Thymus (tissue), 11 donors: ENCODE measurements around the gene ZBTB49. TPM values are rescaled to one million over a fixed set of nuclear protein-coding genes. Genes with fewer than 3 reads are reported as not detected.

Source experiments
- DNase-seq, 9 donors: peaks; one replicate each; pipeline ENCODE4 v3.0.0-alpha.2; 2013; ENCODE audit warnings: low spot score in 9 of 9, low read depth in 6 of 9, missing footprints in 1 of 9
- H3K27ac ChIP-seq, 2 donors: one replicate each; pipeline ENCODE4 v1.5.1; 2013; ENCODE audit warnings: control low read depth in 1 of 2, low read depth in 1 of 2, low read length in 1 of 2, mild to moderate bottlenecking in 1 of 2, moderate library complexity in 1 of 2
- H3K27me3 ChIP-seq, 2 donors: one replicate each; pipeline ENCODE4 v1.5.1; 2013; ENCODE audit warnings: low read length in 1 of 2; ENCODE audit not compliant: control insufficient read depth in 2 of 2, insufficient read depth in 1 of 2
- H3K36me3 ChIP-seq, 2 donors: one replicate each; pipeline ENCODE4 v1.5.1; 2013; ENCODE audit warnings: low read length in 1 of 2, mild to moderate bottlenecking in 1 of 2, moderate library complexity in 1 of 2; ENCODE audit not compliant: control insufficient read depth in 2 of 2, insufficient read depth in 2 of 2
- H3K4me1 ChIP-seq, 2 donors: one replicate each; pipeline ENCODE4 v1.5.1; 2013; ENCODE audit warnings: low read length in 2 of 2; ENCODE audit not compliant: control insufficient read depth in 2 of 2, insufficient read depth in 2 of 2
- H3K4me3 ChIP-seq, 2 donors: one replicate each; pipeline ENCODE4 v1.5.1; 2013; ENCODE audit warnings: low read length in 2 of 2, control low read depth in 1 of 2, mild to moderate bottlenecking in 1 of 2
- H3K9me3 ChIP-seq, 2 donors: one replicate each; pipeline ENCODE4 v1.5.1; 2013; ENCODE audit warnings: low read length in 1 of 2, mild to moderate bottlenecking in 1 of 2; ENCODE audit not compliant: control insufficient read depth in 2 of 2, insufficient read depth in 1 of 2
- WGBS: extraction: QIAGEN DNeasy Blood & Tissue Kit; methylation state at CpG from one replicate; pipeline ENCODE4 v1.1.7; 2013; 5-methylcytosine and 5-hydroxymethylcytosine counted together
- polyA plus RNA-seq: library from polyadenylated mRNA; stranded (reverse); fragments of 200-250 nt; gene quantifications from one replicate; pipeline ENCODE4 v1.2.3, GENCODE V29; 2013
- total RNA-seq: library from RNA; stranded (reverse); fragments of 120-200 nt; gene quantifications from one replicate; pipeline ENCODE4 v1.2.4, GENCODE V29; 2013
- donor health status: healthy.

ZBTB49 gene
- total and polyA plus RNA-seq, 2 donors, result 4.5 to 5.5 TPM

DNA sequence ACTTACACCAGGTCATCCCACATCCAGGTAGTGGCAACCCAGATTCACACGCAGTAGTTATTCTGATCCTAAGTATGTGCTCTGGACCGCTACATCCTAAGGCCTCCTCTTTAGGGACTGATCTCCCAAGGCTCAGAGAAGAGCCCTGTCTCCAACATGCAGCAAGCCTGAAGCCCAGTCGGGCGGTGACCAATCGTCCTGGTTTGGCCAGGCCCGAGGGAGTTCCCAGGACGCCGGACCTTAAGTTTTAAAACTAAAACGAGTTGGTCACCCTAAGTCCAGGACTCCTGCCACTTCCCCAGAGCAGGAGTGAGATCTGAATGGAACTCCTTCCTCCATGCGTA, 482 bp upstream of the ZBTB49 start:
- H3K4me1 ChIP-seq, result peaks cover 11 to 17% of the 10 kb centered on the region in 2 donors
- DNase-seq, result peak in 2 of 9 donors; percentile 4 to 18
- H3K27ac ChIP-seq, result peak overlapping the region in 1 of 2 donors; percentile 10
- H3K36me3 ChIP-seq, result peaks cover 8% of the 10 kb centered on the region in 2 donors
- no peaks in the 10 kb centered on the region for H3K27me3 ChIP-seq
- H3K4me3 ChIP-seq, result peak overlapping the region; percentile 85 to 86
- WGBS, result under 1% methylated on average over 10 of the region's 10 CpGs
- no peaks in the 10 kb centered on the region for H3K9me3 ChIP-seq

DNA sequence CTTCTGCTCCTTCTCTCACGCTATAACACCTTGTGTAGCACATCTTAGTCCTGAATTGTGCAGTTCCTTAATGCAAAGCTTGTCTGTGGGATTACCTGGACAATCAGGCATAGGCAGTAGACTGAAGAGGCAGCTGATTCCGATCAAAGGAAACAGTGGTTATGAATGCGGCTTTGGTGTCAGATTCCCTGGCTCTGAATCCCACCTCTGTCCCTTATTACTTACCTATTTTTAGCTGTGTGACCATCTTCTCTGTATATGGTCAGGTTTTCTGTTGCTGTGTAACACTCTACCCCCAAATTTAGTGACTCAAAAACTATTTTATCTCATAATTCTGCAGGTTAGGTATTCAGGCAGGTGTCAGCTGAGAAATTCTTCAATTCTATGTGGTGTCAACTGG, 3.2 kb downstream of the ZBTB49 start:
- no peak for DNase-seq
- Histone ChIP-seq H3K27me3 (no peaks in the 10 kb centered on the region), H3K27ac (no peak overlapping the region), H3K36me3 (peaks cover 0 to 4% of the 10 kb centered on the region in 2 donors), H3K9me3 (no peaks in the 10 kb centered on the region), H3K4me3 (no peak overlapping the region), H3K4me1 (peaks cover 11 to 17% of the 10 kb centered on the region in 2 donors)
- 97% methylated on average over 3 of the region's 3 CpGs for WGBS

DNA sequence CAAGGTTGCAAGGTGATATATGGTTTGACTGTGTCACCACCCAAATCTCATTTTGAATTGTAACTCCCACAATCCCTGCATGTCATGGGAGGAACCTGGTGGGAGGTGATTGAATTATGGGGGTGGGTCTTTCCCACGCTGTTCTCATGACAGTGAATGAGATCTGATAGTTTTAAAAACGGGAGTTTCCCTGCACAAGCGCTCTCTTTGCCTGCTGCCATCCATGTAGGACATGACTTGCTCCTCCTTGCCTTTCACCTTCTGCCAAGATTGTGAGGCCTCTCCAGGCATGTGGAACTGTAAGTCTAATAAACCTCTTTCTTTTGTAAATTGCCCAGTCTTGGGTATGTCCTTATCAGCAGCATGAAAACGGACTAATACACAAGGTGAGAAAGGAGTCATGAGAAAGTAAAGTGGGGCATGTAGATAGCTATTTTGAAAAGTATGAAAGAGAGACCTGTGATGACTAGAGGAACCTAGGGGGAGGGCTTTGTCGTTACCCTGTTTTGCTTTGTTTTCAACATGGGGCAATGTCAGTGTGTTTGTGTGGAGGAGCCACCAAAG, 6.3 kb downstream of the ZBTB49 start:
- Histone ChIP-seq H3K27me3 (no peaks in the 10 kb centered on the region), H3K9me3 (no peaks in the 10 kb centered on the region), H3K27ac (no peak overlapping the region), H3K4me3 (no peak overlapping the region), H3K36me3 (peaks cover 2 to 4% of the 10 kb centered on the region in 2 donors), H3K4me1 (peaks cover 0 to under 1% of the 10 kb centered on the region in 2 donors)
- DNase-seq, result no peak
- WGBS, result 99% methylated on average over 5 of the region's 5 CpGs

DNA sequence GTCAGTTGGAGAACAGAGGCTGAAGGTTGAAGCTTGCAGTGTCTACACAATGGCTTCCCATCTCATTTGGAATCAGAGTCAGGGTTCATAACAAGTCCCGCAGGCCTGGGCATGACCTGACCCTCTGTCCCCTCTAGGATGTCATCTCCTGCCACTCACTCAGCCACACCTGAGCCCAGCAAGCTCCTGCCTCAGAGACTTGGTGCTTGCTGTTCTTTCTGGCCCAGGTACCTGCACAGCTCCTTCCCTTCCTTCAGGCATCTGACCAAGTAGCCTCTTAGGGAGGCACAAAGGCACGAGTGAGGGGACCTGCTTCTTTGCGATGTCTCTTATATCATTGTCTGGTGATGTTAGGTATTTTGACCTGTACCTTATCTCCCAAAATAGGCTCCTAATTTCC, 9.0 kb downstream of the ZBTB49 start:
- WGBS, result 96% methylated on average over 3 of the region's 3 CpGs
- no peaks in the 10 kb centered on the region for H3K27me3 ChIP-seq
- H3K4me1 ChIP-seq, result no peaks in the 10 kb centered on the region
- no peaks in the 10 kb centered on the region for H3K9me3 ChIP-seq
- no peak overlapping the region for H3K27ac ChIP-seq
- peaks cover 13 to 17% of the 10 kb centered on the region in 2 donors for H3K36me3 ChIP-seq
- no peak for DNase-seq
- H3K4me3 ChIP-seq, result no peak overlapping the region

DNA sequence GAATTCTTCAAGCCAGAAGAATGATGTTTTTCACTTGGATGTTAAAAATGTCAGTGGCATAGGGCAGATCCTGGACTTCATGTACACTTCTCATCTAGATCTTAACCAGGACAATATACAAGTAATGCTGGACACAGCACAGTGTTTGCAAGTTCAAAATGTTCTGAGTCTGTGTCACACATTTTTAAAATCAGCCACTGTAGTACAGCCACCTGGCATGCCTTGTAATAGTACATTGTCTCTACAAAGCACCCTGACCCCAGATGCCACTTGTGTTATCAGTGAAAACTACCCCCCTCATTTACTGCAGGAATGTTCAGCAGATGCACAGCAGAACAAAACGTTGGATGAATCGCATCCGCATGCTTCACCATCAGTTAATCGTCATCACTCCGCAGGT, 11.9 kb downstream of the ZBTB49 start:
- 96% methylated on average over 5 of the region's 5 CpGs for WGBS
- DNase-seq, result no peak

DNA sequence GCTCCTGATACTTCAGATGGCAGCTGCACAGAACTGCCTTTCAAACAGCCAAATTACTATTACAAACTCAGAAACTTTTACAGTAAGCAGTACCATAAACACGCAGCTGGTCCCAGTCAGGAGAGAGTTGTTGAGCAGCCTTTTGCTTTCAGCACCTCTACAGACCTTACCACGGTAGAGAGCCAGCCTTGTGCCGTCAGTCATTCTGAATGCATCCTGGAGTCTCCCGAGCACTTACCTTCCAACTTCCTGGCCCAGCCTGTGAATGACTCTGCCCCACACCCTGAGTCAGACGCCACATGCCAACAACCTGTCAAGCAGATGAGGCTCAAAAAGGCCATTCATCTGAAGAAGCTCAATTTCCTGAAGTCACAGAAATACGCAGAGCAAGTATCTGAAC, 12.4 kb downstream of the ZBTB49 start:
- H3K27ac ChIP-seq, result no peak overlapping the region
- 78% methylated on average over 6 of the region's 6 CpGs for WGBS
- no peak for DNase-seq
- no peak overlapping the region for H3K4me3 ChIP-seq
- no peaks in the 10 kb centered on the region for H3K9me3 ChIP-seq
- peaks cover 17 to 25% of the 10 kb centered on the region in 2 donors for H3K36me3 ChIP-seq
- H3K27me3 ChIP-seq, result no peaks in the 10 kb centered on the region
- no peaks in the 10 kb centered on the region for H3K4me1 ChIP-seq

More for the DNA sequence above, 11.9 kb downstream of the ZBTB49 start:
- H3K4me3 ChIP-seq, result no peak overlapping the region
- H3K9me3 ChIP-seq, result no peaks in the 10 kb centered on the region
- no peaks in the 10 kb centered on the region for H3K4me1 ChIP-seq
- peaks cover 17 to 21% of the 10 kb centered on the region in 2 donors for H3K36me3 ChIP-seq
- no peaks in the 10 kb centered on the region for H3K27me3 ChIP-seq
- H3K27ac ChIP-seq, result no peak overlapping the region

DNA sequence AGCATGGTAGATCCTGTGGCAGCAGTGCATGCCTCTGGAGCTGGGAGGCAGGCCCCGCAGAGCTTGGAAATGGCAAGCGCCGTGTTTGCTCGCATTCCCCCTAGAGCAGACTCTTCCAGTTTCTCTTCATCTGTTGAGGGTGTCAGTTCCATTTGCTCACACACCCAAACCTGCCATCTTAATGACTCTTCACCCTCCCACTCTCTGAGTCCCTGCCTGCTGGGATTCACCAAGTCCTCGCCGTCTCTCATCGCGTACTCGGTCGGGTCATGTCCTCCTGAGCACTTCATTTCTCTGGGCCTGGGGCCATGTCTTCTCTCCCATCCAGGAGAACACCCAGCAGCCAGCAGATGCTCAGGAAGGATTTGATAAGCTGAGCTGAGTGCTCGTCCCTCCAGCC, 16.9 kb downstream of the ZBTB49 start:
- Histone ChIP-seq H3K27me3 (no peaks in the 10 kb centered on the region), H3K27ac (no peak overlapping the region), H3K4me1 (no peaks in the 10 kb centered on the region), H3K36me3 (peaks cover 20 to 30% of the 10 kb centered on the region in 2 donors), H3K9me3 (no peaks in the 10 kb centered on the region), H3K4me3 (no peak overlapping the region)
- no peak for DNase-seq
- WGBS, result 98% methylated on average over 11 of the region's 11 CpGs

DNA sequence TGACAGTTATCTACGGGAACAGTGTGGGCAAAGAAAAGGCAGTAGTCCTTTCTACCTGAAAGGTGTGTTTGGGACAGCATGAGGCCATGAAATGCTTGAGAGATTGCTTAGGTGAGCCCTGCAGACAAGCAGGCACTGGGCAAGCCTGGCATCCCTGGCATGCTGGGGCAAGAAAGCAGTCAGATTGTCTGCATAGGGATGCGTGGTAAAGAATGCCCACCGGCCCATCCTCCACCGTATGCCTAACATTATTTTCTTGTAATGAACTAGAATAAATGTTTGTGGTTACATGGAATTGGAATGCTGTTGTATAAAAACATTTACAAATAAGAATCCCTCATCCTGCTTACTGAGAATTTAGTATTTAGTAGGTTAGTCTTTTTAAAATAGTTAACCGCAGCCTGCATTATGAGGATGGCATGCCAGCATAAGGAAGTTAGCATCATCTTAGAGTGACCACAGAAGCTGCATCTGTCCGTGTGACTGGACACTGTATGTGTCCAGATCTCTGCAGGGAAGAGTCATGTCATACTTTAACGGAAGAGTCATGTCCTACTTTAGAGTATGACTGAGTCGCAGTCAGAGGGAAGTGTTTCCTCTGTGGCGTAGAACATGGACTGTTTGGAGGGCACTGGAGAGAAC, 18.9 kb downstream of the ZBTB49 start:
- Histone ChIP-seq H3K36me3 (peaks cover 19 to 34% of the 10 kb centered on the region in 2 donors), H3K4me1 (no peaks in the 10 kb centered on the region), H3K9me3 (no peaks in the 10 kb centered on the region), H3K27me3 (no peaks in the 10 kb centered on the region), H3K27ac (no peak overlapping the region), H3K4me3 (no peak overlapping the region)
- DNase-seq, result no peak
- WGBS, result 97% methylated on average over 9 of the region's 9 CpGs

DNA sequence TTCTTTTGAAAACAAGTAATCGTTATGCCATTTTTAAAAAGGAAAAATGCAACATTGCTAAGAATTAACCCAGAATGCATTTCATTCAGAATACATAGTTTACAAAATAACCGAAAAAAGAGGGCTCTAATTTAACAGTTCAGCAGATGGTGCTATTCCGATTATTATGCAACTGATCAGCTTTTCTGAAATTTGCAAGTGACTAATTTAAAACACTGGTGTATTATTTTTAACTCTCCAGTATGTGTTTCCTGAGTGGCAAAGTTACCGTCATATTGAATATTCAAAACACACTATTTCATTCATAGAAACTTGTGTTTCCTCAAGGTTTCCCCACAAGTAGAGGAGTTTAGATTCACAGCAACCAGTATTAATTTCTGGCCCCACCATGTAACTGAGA, 21.1 kb downstream of the ZBTB49 start:
- Histone ChIP-seq H3K4me1 (no peaks in the 10 kb centered on the region), H3K36me3 (peaks cover 28 to 46% of the 10 kb centered on the region in 2 donors), H3K4me3 (no peak overlapping the region), H3K9me3 (no peaks in the 10 kb centered on the region), H3K27ac (no peak overlapping the region), H3K27me3 (no peaks in the 10 kb centered on the region)
- DNase-seq, result no peak
- 96% methylated on average over 4 of the region's 4 CpGs for WGBS
